Measurements from ENCODE around the gene GAPVD1. TPM values are rescaled to one million over a fixed set of nuclear protein-coding genes. Genes with fewer than 3 reads are reported as not detected.

Gene GAPVD1
- polyA plus RNA-seq, 2 of the 4 experiments (the other 2 are of a cell fraction) = 18.2 to 23.0 TPM

GRCh38 chr9:125412166-125412565, 150.5 kb downstream of the GAPVD1 start:
- H3K9me3 ChIP-seq = no peaks in the 10 kb centered on the region
- FAIRE-seq = no peak

GRCh38 chr9:125413579-125413978, 152.0 kb downstream of the GAPVD1 start:
- ChIA-PET CTCF (interaction anchor here (0.7 to 1.8 kb wide), 5 partner anchors 13 to 985 kb away, joined by 3 to 6 read pairs (median 3); no protein-coding TSS in a partner anchor), POLR2A (no interaction called here)
- FAIRE-seq = no peak
- H3K4me3 ChIP-seq = no peak overlapping the region
- no peak for DNase-seq (ENCODE audit: low read depth in 1 of 2, low spot score in 1 of 2)
- no peak overlapping the region for H3K27ac ChIP-seq
- TF ChIP-seq RAD21 (conservative IDR thresholded peaks at IDR 0.05 in 1 of 2, IDR thresholded peaks at IDR 0.05 in 1 of 2) = no peak
- TF ChIP-seq CHD4 (IDR thresholded peaks at IDR 0.05; ENCODE audit: borderline replicate concordance) = no peak
- TF ChIP-seq HOXB13 (CRISPR knock-in tag; IDR thresholded peaks at IDR 0.05; ENCODE audit: low read depth) = no peak
- TF ChIP-seq RNF2 (IDR thresholded peaks at IDR 0.05; ENCODE audit: borderline replicate concordance, low read depth) = no peak
- no peak for TF ChIP-seq MAX (IDR thresholded peaks at IDR 0.05)
- no peak for TF ChIP-seq CTCF (IDR thresholded peaks at IDR 0.05)
- TF ChIP-seq JUN (IDR thresholded peaks at IDR 0.05) = no peak
- no peak for TF ChIP-seq BCL3 (IDR thresholded peaks at IDR 0.05)
- TF ChIP-seq FOXS1 (CRISPR knock-in tag; IDR thresholded peaks at IDR 0.05) = no peak
- no peak for TF ChIP-seq CBX8 (IDR thresholded peaks at IDR 0.05)
- TF ChIP-seq REST (IDR thresholded peaks at IDR 0.05) = no peak
- TF ChIP-seq USF2 (IDR thresholded peaks at IDR 0.05) = no peak
- TF ChIP-seq JUNB (IDR thresholded peaks at IDR 0.05) = no peak
- no peak for TF ChIP-seq PBX3 (IDR thresholded peaks at IDR 0.05)
- TF ChIP-seq NPAS2 (CRISPR knock-in tag; IDR thresholded peaks at IDR 0.05; ENCODE audit: borderline replicate concordance) = no peak
- TF ChIP-seq ELK1 (IDR thresholded peaks at IDR 0.05; ENCODE audit: low read depth, low read length) = no peak
- no peak for TF ChIP-seq MAFK (IDR thresholded peaks at IDR 0.05; ENCODE audit: partially characterized antibody)
- TF ChIP-seq ZC3H11A (IDR thresholded peaks at IDR 0.05) = no peak
- H3K9me3 ChIP-seq = no peaks in the 10 kb centered on the region
- H3K4me1 ChIP-seq = no peaks in the 10 kb centered on the region
- no peak overlapping the region for H3K4me2 ChIP-seq
- WGBS (ENCODE audit: missing lambda C conversion rate) = 78% methylated on average over 8 of the region's 8 CpGs
- ATAC-seq = no peak

More at GRCh38 chr9:125412166-125412565, 150.5 kb downstream of the GAPVD1 start:
- Histone ChIP-seq H3K27ac (no peak overlapping the region), H3K4me3 (no peak overlapping the region), H3K4me1 (0 out of 3 replicates have a peak, but pooled peaks cover 4% of the 10 kb centered on the region), H3K4me2 (no peak overlapping the region)
- DNase-seq (ENCODE audit: low read depth in 1 of 2, low spot score in 1 of 2) (no peak), ATAC-seq (no peak)
- 75% methylated on average over 10 of the region's 10 CpGs for WGBS (ENCODE audit: missing lambda C conversion rate)
- TF ChIP-seq MAX (IDR thresholded peaks at IDR 0.05) = no peak
- TF ChIP-seq RAD21 (conservative IDR thresholded peaks at IDR 0.05 in 1 of 2, IDR thresholded peaks at IDR 0.05 in 1 of 2) = no peak
- TF ChIP-seq EHF (CRISPR knock-in tag; IDR thresholded peaks at IDR 0.05) = no peak
- no peak for TF ChIP-seq TFCP2L1 (CRISPR knock-in tag; IDR thresholded peaks at IDR 0.05)
- ChIA-PET CTCF (interaction anchor here (0.7 to 1.8 kb wide), 3 partner anchors 14 to 1079 kb away, joined by 3 to 6 read pairs (median 4); no protein-coding TSS in a partner anchor), POLR2A (no interaction called here)

Data from A549 (cell line).